Astrocyte (in vitro differentiated cells and primary cell): ENCODE data around the gene CNIH1. TPM values are rescaled to one million over a fixed set of nuclear protein-coding genes. Genes with fewer than 3 reads are reported as not detected.
A peak's percentile ranks its signal among the peaks of the same experiment; 100 is the strongest.

Source experiments
- DNase-seq: peaks from one replicate; pipeline ENCODE4 v3.0.0-alpha.2; 2010; ENCODE audit warnings: low read depth
- FAIRE-seq: peaks from 2 replicates; lab custom pipeline; 2011; peaks lifted over from hg19 to GRCh38; lab: Jason Lieb, UNC
- H2AFZ ChIP-seq: 2 replicates; pipeline ENCODE4 v1.6.0; 2012; ENCODE audit warnings: low read depth, low read length, inconsistent platforms
- H3K27ac ChIP-seq: 2 replicates; pipeline ENCODE4 v1.5.1; 2011; ENCODE audit warnings: low read depth, low read length, inconsistent platforms
- H3K27me3 ChIP-seq: 2 replicates; pipeline ENCODE4 v1.6.0; 2011; ENCODE audit warnings: low read length, inconsistent platforms; ENCODE audit not compliant: insufficient read depth
- H3K36me3 ChIP-seq: 2 replicates; pipeline ENCODE4 v1.5.1; 2011; ENCODE audit warnings: low read length, inconsistent platforms; ENCODE audit not compliant: insufficient read depth
- H3K4me1 ChIP-seq: 2 replicates; pipeline ENCODE4 v1.5.1; 2011; ENCODE audit warnings: low read length, inconsistent platforms; ENCODE audit not compliant: insufficient read depth
- H3K4me2 ChIP-seq: 2 replicates; pipeline ENCODE4 v1.6.0; 2012; ENCODE audit warnings: low read length, inconsistent platforms
- H3K4me3 ChIP-seq: 2 replicates; pipeline ENCODE4 v1.5.1; 2011; ENCODE audit warnings: low read depth, mild to moderate bottlenecking, low read length, inconsistent platforms; ENCODE audit not compliant: insufficient read depth
- H3K79me2 ChIP-seq: 2 replicates; pipeline ENCODE4 v1.6.0; 2012; ENCODE audit warnings: mild to moderate bottlenecking, low read length, inconsistent platforms; ENCODE audit not compliant: insufficient read depth
- H3K9ac ChIP-seq: 2 replicates; pipeline ENCODE4 v1.6.0; 2012; ENCODE audit warnings: mild to moderate bottlenecking, low read length, inconsistent platforms
- H3K9me3 ChIP-seq: 2 replicates; pipeline ENCODE4 v1.5.1; 2012; ENCODE audit warnings: low read depth, mild to moderate bottlenecking, low read length, inconsistent platforms; ENCODE audit not compliant: insufficient read depth
- H4K20me1 ChIP-seq: 2 replicates; pipeline ENCODE4 v1.6.0; 2012; ENCODE audit warnings: low read length, inconsistent platforms; ENCODE audit not compliant: insufficient read depth
- H3K27ac Mint-ChIP-seq: one replicate; pipeline ENCODE4 v1.8.0; 2021; ENCODE audit warnings: mild to moderate bottlenecking, mixed read lengths; ENCODE audit not compliant: unreplicated experiment
- H3K27me3 Mint-ChIP-seq: one replicate; pipeline ENCODE4 v1.8.0; 2021; ENCODE audit warnings: low read depth, mixed read lengths; ENCODE audit not compliant: unreplicated experiment
- H3K36me3 Mint-ChIP-seq: one replicate; pipeline ENCODE4 v1.8.0; 2021; ENCODE audit warnings: low read depth, mixed read lengths; ENCODE audit not compliant: unreplicated experiment
- H3K4me1 Mint-ChIP-seq: one replicate; pipeline ENCODE4 v1.8.0; 2021; ENCODE audit warnings: low read depth, mixed read lengths; ENCODE audit not compliant: unreplicated experiment
- H3K4me3 Mint-ChIP-seq: one replicate; pipeline ENCODE4 v1.8.0; 2021; ENCODE audit warnings: mild to moderate bottlenecking, moderate library complexity, mixed read lengths; ENCODE audit not compliant: unreplicated experiment
- H3K9me3 Mint-ChIP-seq: one replicate; pipeline ENCODE4 v1.8.0; 2021; ENCODE audit warnings: mild to moderate bottlenecking, mixed read lengths; ENCODE audit not compliant: unreplicated experiment
- CTCF ChIP-seq: IDR thresholded peaks from 2 replicates; pipeline ENCODE4 v1.5.1; 2011; ENCODE audit warnings: low read depth, mild to moderate bottlenecking, inconsistent platforms, low read length, moderate library complexity; ENCODE audit not compliant: insufficient read depth
- EZH2 ChIP-seq: IDR thresholded peaks from 2 replicates; pipeline ENCODE4 v1.6.1; 2012; ENCODE audit warnings: mild to moderate bottlenecking, low read length, inconsistent platforms; ENCODE audit not compliant: insufficient read depth
- total RNA-seq: library from RNA; stranded (reverse); gene quantifications from 2 replicates; pipeline ENCODE4 v1.2.1, GENCODE V29; 2021

CNIH1 gene
- total RNA-seq, 1 donor from 2014 or later = 148 TPM

GRCh38 chr14:54396493-54397335 lies 44.5 kb downstream of the CNIH1 start, which contains the start of gene CDKN3:
Gene CDKN3, plus strand, starts transcription at chr14:54397007. Its CDS starts 62 bp downstream, at chr14:54397069.
- peak within 1 kb of the TSS; percentile 59 for H3K27ac ChIP-seq
- H3K4me3 Mint-ChIP-seq = peak within 1 kb of the TSS; percentile 87
- H3K36me3 Mint-ChIP-seq = no peaks in the 10 kb centered on the region
- H3K4me2 ChIP-seq = peak within 1 kb of the TSS; percentile 97
- H3K4me1 Mint-ChIP-seq = no peaks in the 10 kb centered on the region
- peaks cover 5% of the 10 kb centered on the region for H3K4me1 ChIP-seq
- H3K79me2 ChIP-seq = peaks cover 12% of the 10 kb centered on the region
- H3K4me3 ChIP-seq = peak within 1 kb of the TSS; percentile 84
- DNase-seq (peak; percentile 98), FAIRE-seq (no peak)
- H3K27me3 Mint-ChIP-seq = peaks cover 13% of the 10 kb centered on the region
- H3K9me3 Mint-ChIP-seq = peaks cover under 1% of the 10 kb centered on the region
- no peaks in the 10 kb centered on the region for H3K36me3 ChIP-seq
- no peak within 1 kb of the TSS for H3K27ac Mint-ChIP-seq
- no peaks in the 10 kb centered on the region for H4K20me1 ChIP-seq
- H3K27me3 ChIP-seq = no peaks in the 10 kb centered on the region
- H3K9me3 ChIP-seq = no peaks in the 10 kb centered on the region
- peak within 1 kb of the TSS; percentile 97 for H2AFZ ChIP-seq
- peak within 1 kb of the TSS; percentile 86 for H3K9ac ChIP-seq
- TF ChIP-seq EZH2 (no peak), CTCF (no peak)

- Mint-ChIP-seq H3K36me3 (peaks cover under 1% of the 10 kb centered on the region), H3K4me1 (no peaks in the 10 kb centered on the region), H3K27me3 (peaks cover 17% of the 10 kb centered on the region), H3K27ac (no peak overlapping the region), H3K9me3 (no peaks in the 10 kb centered on the region), H3K4me3 (peak overlapping the region; percentile 87)
- FAIRE-seq (no peak), DNase-seq (no peak)
- no peaks in the 10 kb centered on the region for H3K9me3 ChIP-seq
- peak overlapping the region; percentile 97 for H3K4me2 ChIP-seq
- no peak overlapping the region for H3K27ac ChIP-seq
- no peaks in the 10 kb centered on the region for H4K20me1 ChIP-seq
- TF ChIP-seq EZH2 (no peak), CTCF (no peak)
- no peaks in the 10 kb centered on the region for H3K36me3 ChIP-seq
- H3K4me3 ChIP-seq = peak overlapping the region; percentile 84
- H2AFZ ChIP-seq = peak overlapping the region; percentile 90
- peak overlapping the region; percentile 81 for H3K9ac ChIP-seq
- no peaks in the 10 kb centered on the region for H3K27me3 ChIP-seq
- H3K4me1 ChIP-seq = peaks cover 5% of the 10 kb centered on the region
- peaks cover 12% of the 10 kb centered on the region for H3K79me2 ChIP-seq
Observed at GRCh38 chr14:54396183-54396492, 45.0 kb downstream of the CNIH1 start.

- no peaks in the 10 kb centered on the region for H4K20me1 ChIP-seq
- no peaks in the 10 kb centered on the region for H3K27me3 ChIP-seq
- TF ChIP-seq EZH2 (no peak), CTCF (no peak)
- Mint-ChIP-seq H3K36me3 (peaks cover 2% of the 10 kb centered on the region), H3K27ac (no peak overlapping the region), H3K9me3 (no peaks in the 10 kb centered on the region), H3K27me3 (peaks cover 17% of the 10 kb centered on the region), H3K4me3 (no peak overlapping the region), H3K4me1 (no peaks in the 10 kb centered on the region)
- FAIRE-seq (no peak), DNase-seq (no peak)
- H3K4me1 ChIP-seq = peaks cover 5% of the 10 kb centered on the region
- no peak overlapping the region for H3K27ac ChIP-seq
- H3K9me3 ChIP-seq = no peaks in the 10 kb centered on the region
- H3K79me2 ChIP-seq = peaks cover 12% of the 10 kb centered on the region
- H3K36me3 ChIP-seq = no peaks in the 10 kb centered on the region
- H3K4me3 ChIP-seq = no peak overlapping the region
- no peak overlapping the region for H2AFZ ChIP-seq
- no peak overlapping the region for H3K4me2 ChIP-seq
- no peak overlapping the region for H3K9ac ChIP-seq
Observed at GRCh38 chr14:54395716-54396115, 45.5 kb downstream of the CNIH1 start.
